NCI-H128 (cell line): ENCODE results near the gene SH3RF2.
"Not testable (repeated sequence)": the region's sequence is repeated elsewhere in the genome, so short reads cannot be mapped to it uniquely, and the experiment has no call there.

Experiments used
- DNase-seq: peaks from one replicate; lab custom pipeline; 2025; ENCODE audit not compliant: unreplicated experiment; lab: John Stamatoyannopoulos, UW

SH3RF2 gene

DNA sequence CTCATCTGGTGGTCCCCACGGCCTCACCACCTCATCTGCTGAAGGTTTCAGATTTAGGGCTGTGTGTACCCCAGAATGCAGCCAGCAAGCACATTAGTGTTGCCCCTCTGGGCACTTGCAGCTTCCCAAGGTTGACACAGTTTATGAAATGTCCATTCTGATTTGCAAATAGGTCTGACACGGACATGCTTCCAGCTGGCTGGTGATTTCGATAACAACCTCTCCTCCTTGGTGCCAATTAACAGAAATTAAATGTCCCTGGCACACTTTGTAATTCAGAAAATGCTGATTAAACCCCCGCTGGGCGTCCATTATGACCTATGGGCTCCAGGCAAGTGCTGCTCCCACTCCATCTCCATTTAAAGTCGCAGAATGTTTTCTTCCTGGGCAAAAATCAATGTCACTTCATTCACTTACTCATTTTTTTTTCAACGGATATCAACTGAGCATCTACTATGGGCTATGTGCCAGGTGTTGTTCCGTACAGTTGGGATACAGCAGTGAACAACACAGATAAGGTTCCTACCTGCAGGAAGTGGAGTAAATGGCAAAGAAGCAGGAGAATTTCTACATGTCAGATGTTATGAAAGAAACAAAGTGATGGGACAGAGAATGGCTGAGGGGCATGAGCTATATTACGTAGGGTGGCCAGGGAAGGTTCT is 137.0 kb downstream of the SH3RF2 start:
- DNase-seq, result no peak

DNA sequence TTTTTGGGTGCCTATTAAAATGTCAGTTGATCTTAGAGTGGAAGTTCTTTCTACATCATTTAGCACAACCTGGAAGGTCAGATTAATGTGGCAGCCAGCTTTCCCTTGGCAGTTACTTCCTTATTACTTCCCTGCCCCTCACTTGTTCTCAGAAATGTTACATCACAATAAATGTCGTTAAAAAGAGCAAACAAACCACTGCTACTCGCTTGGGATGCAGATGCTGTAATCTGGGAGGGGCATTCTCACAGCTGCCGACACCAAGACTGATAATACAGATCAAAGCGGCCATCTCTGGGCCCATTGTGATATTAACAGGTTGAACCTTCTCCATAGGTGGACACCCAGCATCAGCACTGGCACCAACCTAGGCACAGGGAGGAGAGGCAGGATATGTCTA is 139.7 kb downstream of the SH3RF2 start:
- DNase-seq, result no peak

DNA sequence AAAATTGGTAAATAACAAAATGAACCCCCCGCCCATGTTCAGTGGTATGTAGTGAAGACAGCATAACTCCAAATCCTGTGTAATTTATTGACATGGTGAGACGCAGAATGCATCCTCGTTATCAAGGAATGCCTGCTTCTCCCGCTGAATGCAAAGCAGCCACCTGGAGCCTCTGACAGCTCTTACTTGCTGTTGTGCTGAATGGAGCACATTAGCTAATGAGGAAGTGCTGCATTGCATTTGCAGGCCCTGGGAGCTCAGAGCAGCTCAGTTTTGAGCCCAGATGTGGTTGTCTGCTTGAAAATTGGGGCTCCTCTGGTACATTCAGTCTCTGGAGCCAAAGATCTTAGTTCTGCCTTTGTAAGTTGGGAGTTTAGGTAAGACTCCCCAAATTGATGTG is 140.1 kb downstream of the SH3RF2 start:
- no peak for DNase-seq

DNA sequence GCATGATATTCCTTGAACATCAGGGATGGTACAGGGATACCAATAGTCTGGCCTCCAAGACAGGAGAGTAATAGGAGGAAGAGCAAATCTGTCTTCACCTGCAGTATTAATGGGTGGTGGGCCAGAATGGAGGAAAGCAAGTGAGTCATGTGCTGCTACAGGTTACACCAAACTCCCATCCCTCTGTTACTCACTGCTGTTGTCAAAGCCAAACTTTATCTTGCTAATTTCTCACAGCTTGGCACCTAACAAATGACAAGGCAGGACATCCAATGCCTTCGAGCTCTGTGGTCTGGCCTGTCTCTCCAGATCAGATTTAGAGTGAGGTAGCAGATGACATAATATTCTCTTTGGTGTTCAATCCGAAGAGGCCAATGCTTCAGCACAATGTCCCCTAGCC is 142.2 kb downstream of the SH3RF2 start:
- no peak for DNase-seq

DNA sequence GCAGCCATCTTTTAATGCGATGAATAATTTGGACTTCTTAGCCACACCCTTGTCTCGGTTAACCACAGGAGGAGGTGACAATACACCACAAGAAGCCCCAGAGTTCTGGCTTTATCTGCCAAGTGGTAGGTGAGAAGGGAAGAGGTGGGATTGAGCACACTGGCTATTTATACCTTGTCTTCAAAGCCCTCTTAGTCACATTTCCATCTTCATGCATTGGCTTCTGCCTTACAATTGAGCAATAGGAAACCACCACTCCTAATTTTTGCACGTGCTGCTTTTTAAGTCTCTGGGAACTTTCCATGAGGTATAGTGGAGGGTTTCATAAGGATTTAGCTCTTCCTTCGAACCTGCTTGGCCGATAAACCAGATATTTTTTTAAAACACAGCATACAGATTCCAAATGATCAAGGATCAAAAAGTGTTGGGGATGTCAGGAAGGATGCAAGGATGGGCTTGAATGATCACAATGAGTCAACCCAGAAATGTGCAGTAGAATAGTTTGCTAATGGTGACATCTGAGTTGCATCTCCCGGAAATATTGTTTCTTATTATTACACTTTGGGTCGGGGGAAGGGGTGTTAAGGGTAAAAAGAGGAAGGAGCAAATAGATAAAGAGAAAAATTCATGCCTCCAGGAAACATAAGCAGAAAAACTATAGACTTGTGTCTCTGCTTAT is 143.5 kb downstream of the SH3RF2 start:
- no peak for DNase-seq

DNA sequence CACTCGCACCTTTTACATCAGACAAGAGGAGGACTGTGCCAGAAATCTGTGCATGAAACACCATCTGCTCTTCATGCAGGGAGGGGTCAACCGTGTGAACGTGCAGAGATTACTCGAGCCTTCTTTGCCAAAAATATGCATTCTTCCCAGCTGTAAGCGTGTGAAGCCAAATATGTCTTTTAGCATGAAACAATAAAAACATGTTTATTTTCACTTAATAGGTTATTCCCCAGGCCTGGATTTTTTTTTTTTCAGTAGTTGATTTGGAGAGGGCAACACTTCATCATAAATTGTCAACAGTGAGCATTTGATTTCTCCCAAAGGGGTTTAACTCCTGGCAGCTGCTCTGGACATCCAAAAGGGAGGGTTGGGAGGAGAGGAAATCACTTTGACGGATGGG is 145.2 kb downstream of the SH3RF2 start:
- no peak for DNase-seq

DNA sequence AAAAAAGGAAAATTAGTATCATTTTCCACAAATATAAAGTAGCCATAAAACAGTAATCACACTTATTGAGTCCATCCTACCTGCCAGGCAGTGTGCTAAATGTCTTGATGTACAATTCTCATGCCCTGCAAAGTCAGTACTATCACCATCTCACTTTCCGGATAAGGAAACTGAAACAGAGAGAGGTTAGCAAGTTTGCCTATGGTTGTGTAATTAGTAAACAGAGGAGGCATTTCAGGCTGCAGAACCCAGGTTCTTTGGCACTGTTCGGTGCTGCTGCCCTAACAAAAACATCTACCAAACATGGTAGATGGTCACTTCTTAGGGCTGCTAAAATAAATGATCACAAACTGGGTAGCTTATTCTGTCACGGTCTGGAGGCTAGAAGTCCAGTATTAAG is 146.4 kb downstream of the SH3RF2 start:
- DNase-seq, result no peak

DNA sequence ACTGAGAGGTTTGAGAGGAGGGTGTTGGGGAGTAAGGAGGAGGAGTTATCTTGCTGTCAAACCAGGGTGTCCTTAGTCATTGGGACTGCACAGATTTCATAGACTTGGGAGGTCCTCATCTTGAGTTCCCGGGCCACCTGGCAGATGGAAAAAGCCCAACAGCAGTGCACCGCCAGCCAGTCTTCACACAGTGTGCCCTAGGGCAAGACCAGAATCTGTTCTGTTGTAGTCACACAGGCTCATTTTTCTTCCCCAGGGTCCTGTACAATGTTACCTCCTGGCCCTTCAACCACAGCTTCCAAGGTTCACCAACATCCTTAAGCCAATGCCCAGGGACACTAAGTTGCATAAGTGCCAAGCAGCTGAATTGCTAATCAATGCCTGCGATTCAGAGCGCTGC is 148.0 kb downstream of the SH3RF2 start:
- no peak for DNase-seq

DNA sequence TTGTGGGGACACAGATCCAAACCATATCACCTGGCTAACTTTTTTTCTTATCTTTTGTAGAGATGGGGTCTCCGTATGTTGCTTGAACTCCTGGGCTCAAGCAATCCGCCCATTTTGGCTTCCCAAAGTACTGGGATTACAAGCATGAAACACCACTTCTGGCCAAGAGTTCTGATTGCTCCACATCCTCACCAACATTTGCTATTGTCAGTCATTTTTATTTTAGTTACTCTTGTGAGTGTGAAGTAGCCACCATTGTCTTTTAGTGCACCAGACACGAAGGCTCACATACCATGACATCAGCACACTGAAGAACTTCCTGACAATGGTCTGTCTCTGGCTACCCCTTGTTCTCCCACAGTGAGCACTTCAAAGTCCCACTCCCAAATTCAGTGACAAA is 151.7 kb downstream of the SH3RF2 start:
- DNase-seq, result no peak

DNA sequence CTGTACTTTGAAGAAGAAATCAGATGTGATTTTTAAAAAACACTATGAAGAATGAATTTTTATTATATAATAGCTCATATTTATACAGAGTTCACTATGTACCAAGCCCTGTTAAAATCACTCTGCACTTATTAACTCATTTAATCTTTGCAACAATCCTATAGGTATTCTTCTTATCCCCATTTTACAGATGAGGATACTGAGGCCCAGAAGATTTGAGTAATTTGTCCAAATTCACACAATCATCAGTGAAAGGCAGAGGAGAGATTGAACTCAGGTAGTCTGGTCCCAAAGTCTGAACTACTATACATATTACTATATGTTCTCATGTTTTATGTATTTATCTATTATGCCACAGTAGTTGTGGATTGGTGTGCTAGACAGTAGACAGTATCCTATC is 152.9 kb downstream of the SH3RF2 start:
- no peak for DNase-seq

DNA sequence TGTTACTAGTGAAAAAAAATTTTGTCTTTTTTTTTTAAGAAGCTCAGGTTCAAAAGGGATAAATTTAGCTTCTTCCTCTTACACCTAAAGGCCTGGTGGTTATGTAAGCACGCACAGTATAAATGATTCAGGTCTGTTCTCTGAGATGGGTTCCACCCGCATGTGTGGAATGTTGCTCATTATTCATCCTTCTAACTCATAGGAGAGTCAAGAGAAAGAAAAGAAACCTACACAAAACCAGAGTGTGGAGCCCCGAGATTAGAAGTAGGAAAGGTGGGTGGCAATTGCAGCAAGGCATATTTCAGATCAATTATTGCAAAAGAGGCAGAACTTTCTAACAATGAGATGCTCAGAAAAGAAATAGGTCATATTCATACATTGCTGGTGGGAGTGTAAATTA is 155.5 kb downstream of the SH3RF2 start:
- DNase-seq, result no peak

DNA sequence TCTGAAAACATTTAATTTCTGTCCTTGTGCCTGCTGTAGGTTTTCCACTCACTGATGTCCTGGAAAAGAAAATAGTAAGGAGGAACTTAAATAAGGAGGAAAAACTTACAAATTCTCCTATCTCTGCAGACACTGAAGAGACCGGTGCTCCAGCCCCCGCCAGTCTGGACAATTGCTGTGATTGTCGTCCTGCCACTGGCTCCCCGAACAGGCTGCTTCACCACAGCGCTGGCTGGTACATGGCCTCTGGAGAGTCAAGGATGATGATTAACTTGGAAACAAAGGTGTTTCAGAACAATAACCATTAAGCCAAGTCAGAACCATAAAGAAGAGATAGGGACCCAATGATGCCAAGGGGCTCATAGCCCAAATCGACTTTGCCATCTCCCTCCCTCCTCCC is 161.7 kb downstream of the SH3RF2 start:
- no peak for DNase-seq

DNA sequence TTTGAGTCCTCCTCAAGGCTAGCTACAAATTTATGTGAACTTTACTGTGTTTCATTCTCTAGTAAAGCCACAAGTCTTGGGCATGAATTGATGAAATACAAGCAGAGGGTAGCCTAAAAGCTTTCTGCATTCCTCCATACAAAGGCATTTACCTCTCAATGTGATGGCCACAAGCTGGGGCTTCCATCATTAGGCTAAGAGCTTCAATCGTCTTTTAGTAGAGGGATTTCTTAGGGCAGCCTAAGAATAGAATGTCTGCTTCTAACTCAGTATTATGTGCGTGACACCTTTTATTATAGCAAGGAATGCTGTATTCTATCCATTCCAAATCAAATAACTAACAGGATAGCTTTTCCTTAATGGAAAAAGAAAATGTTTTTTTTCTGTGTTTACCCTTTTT is 165.3 kb downstream of the SH3RF2 start:
- DNase-seq, result no peak

DNA sequence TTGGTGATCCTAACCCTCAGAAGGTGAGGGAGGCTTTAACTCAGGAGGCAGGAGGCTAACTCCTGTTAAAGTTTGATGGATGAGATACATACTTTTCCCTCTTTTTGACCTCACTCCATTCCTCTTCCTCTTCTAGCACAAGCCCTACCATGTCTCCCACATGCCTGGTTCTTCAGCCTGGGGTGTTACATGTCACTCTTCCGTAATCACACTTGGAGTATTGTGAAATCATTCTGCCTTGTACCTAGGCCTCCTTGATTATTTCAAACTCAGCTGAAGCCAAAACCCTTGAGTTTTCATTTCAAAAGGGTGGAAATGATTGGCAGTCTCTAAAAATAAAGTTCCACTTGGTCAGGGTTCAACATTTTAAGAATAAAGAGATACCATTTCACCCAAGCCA is 167.2 kb downstream of the SH3RF2 start:
- DNase-seq, result no peak

DNA sequence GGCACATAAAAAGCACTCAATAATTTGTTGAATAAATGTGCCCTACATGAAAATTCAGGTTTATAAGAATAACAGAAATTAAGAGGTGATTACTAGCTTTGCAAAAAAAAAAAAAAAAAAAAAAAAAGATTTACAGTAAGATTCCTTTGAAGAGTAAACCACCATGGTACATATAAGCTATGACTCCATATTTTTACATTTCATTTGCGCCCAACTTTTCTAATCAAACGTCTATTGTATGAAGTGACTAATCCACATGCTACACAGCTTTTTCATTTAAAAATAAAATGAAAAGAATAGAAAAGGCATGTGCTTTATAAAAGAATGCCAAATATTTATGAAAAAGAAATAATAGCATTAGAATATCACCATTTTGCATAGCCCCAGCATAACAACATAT is 169.1 kb downstream of the SH3RF2 start, which contains the start of gene PLAC8L1:
Gene PLAC8L1 (minus strand): TSS at position 101 of the 400 bp plus-strand sequence. CDS start 1,266 bp downstream, outside the sequence.
- DNase-seq, result no peak

DNA sequence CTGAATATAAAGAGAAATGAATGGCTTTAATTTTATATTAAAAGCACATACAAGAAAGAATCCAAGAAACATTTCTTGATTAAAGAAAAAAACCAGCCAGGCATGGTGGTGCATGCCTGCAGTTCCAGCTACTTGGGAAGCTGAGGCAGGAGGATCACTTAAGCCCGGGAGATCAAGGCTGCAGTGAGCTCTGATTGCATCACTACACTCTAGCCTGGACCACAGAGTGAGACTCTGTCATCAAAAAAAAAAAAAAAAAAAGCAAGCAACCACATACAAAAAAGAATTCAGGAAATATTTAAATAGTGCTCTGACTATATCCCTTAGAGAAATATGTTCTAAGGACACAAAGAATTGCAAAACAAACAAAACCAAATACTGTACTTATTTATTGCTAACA is 171.5 kb downstream of the SH3RF2 start:
- DNase-seq, result no peak

DNA sequence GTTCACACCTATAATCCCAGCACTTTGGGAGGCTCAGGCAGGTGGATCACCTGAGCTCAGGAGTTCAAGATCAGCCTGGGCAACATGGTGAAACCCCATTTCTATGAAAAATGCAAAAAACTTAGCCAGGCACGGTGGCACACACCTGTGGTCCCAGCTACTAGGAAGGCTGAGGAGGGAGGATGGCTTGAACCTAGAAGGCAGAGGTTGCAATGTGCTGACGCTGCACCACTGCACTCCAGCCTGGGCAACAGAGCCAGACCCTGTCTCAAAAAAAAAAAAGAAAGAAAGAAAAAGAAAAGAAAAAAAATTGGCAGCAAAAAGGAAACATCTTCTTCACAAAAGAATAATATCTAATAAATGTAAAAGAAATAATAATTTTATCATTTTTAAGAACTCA is 172.5 kb downstream of the SH3RF2 start:
- not testable (repeated sequence) for DNase-seq

DNA sequence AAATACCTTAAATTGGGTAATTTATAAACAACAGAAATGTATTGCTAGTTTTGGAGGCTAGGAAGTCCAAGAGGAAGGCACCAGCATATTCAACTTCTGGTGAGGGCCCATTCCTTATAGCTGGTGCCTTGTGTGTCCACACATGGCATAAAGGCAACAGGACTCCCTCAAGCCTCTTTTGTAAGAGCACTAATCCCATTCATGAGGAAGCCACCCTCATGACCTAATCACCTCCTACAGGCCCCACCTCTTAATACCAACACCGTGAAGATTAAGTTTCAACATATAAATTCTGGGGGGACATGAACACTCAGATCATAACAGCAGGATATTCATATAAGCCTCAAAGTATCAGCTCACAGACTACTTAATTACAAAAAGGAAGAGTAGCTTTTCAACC is 173.0 kb downstream of the SH3RF2 start:
- no peak for DNase-seq

DNA sequence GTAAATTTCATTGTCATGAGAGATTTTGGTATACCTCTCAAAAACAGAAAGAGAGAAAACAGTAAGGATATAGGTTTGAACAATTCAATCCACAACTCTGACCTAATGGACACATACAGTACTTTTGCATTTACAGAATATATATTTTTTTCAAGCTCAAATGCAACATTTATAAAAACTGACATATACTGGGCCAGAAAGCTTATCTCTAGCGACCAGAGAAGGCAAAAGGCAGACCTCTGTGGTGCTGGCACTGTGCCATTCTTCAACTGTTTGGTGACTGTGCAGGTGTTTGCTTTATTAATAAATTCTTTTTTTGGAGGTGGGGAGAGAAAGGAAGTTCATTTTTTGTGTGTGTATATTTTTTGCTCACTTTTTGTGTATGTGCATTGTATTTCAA is 175.0 kb downstream of the SH3RF2 start:
- no peak for DNase-seq

DNA sequence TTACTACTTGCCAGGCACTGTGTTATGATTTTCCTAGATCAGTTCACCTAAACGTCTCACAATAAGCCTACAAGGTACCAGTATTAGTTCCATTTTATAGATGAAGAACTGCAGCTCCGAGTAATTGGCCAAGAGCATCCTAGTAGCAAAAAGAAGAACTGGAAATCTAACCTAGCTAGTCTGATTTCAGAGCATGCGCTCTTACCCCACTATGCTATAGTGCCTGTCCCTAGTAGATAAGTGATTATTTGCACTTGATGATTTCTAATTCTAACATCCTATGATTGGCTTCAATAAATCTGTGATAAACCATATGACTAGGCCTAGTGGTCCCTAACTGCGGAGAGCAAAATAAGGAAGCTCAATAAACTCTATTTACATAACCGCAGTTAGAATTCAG is 176.1 kb downstream of the SH3RF2 start:
- DNase-seq, result no peak
